COLO668 (cell line): Measurements from ENCODE around the gene GARNL3.

Experiments
- DNase-seq: peaks from one replicate; lab custom pipeline; 2025; ENCODE audit not compliant: unreplicated experiment; lab: John Stamatoyannopoulos, UW

GARNL3 gene

GRCh38 chr9:127370672-127371648 lies 106.4 kb downstream of the GARNL3 start:
- no peak for DNase-seq

GRCh38 chr9:127380479-127380878 lies 115.9 kb downstream of the GARNL3 start:
- DNase-seq = no peak

- no peak for DNase-seq
These were observed 118.0 kb downstream of the GARNL3 start for GRCh38 chr9:127382541-127382940.

GRCh38 chr9:127384016-127384730 lies 119.6 kb downstream of the GARNL3 start:
- no peak for DNase-seq

- DNase-seq = no peak
These were observed 120.3 kb downstream of the GARNL3 start for GRCh38 chr9:127384901-127385300.

- DNase-seq = no peak
These were observed 121.7 kb downstream of the GARNL3 start for GRCh38 chr9:127386249-127386648.

GRCh38 chr9:127386981-127387380 lies 122.4 kb downstream of the GARNL3 start:
- no peak for DNase-seq

GRCh38 chr9:127388037-127388855 lies 123.7 kb downstream of the GARNL3 start:
- no peak for DNase-seq

GRCh38 chr9:127388856-127389238 lies 124.3 kb downstream of the GARNL3 start:
- no peak for DNase-seq

- DNase-seq = no peak
These were observed 125.0 kb downstream of the GARNL3 start for GRCh38 chr9:127389381-127390247.

- no peak for DNase-seq
These were observed 125.6 kb downstream of the GARNL3 start for GRCh38 chr9:127390248-127390545.

- no peak for DNase-seq
These were observed 126.0 kb downstream of the GARNL3 start for GRCh38 chr9:127390563-127390962.

GRCh38 chr9:127392166-127392565 lies 127.6 kb downstream of the GARNL3 start:
- no peak for DNase-seq

GRCh38 chr9:127392976-127393375 lies 128.4 kb downstream of the GARNL3 start:
- DNase-seq = no peak

- no peak for DNase-seq
These were observed 129.1 kb downstream of the GARNL3 start for GRCh38 chr9:127393645-127394044.

- no peak for DNase-seq
These were observed 131.1 kb downstream of the GARNL3 start for GRCh38 chr9:127395497-127396252.

GRCh38 chr9:127396253-127396807 lies 131.8 kb downstream of the GARNL3 start:
- no peak for DNase-seq

- peak; percentile 99 for DNase-seq
These were observed 132.5 kb downstream of the GARNL3 start, which contains the start of gene SLC2A8 for GRCh38 chr9:127396808-127397645. Gene SLC2A8 (plus strand): TSS chr9:127397169. CDS start chr9:127397231, 62 bp downstream.
